Stimulated activated CD4-positive, alpha-beta T cell treated with anti-CD3 and anti-CD28 coated beads, Interleukin-1b, Interleukin-23, amount 100 ng/mL, for 48 hours (primary cell): ENCODE data around the gene CFAP97D1.
"Not testable (repeated sequence)": the region's sequence is repeated elsewhere in the genome, so short reads cannot be mapped to it uniquely, and the experiment has no call there.

Source experiments
- DNase-seq: peaks from one replicate; pipeline ENCODE4 v3.0.0-alpha.2; 2020

Gene CFAP97D1

DNA sequence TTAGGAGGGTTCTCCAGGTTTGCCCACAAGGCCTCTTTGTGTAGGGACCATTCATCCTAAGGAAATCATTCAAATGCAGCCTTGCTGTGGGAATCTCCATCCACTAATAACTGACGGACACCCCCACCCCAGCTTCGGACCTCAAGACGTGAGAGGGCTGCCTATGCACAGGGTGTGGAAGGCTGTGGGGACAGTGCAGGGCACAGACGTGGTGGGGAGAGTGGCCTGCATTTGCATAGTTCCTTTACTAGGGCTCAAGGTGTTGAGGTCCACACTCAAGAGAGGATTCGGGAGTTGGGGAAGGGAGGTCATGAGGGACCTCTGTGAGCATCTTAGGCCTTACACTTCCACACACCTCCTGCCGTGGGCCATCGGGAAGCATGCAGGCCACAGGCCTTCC is 11.3 kb upstream of the CFAP97D1 start:
- DNase-seq: no peak

DNA sequence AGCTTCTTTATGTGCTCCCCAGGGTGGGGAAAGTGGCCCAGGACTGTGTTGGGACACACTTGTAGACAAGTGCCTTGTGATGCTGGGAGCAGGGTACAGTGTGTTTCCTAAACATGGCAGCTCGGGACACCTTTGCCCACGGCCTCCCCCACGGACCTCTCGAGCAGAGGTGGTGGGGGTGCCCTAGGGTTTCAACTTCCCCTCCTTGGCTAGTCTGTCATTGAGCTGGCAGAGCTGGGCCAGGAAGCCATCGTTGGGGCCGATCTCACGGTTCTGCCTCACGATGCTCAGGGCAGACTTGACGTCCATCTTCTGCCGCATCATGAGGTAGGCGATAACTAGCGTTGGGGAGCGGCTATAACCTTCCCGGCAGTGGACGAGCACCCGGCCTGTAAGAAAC is 10.8 kb upstream of the CFAP97D1 start:
- DNase-seq: no peak

DNA sequence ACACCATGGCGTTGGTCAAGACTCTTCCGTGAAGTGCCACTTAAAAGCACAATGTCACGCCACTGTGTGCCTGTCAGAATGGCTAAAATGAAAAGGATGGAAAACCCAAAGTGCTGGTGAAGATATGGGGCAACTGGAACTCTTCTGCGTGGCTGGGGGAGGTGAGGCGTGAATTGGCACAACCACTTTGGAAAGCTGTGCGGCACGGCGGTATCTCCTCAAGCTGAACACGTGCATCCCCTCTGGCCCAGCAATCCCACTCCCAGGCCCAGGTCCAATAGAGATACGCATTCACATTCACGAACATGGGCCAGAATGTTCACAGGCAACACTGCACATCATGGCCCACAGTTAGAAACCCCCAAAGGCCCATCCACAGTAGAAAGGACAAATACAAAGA is 10.4 kb upstream of the CFAP97D1 start:
- DNase-seq: no peak

DNA sequence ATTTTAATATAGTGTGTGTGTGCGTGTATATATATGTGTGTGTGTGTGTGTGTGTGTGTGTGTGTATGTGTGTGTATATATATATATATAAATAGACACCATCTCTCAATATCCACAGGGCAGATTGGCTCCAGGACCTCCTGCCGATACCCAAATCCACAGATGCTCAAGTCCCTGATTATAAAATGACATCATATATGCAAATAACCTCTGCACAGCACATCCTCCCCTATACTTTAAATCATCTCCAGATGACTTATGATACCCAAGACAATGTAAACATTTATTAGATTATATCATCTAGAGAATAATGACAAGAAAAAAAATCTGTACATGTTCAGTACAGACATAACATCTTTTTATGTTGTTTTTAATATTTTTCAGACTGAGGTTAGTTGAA is 9.3 kb upstream of the CFAP97D1 start:
- DNase-seq: no peak

DNA sequence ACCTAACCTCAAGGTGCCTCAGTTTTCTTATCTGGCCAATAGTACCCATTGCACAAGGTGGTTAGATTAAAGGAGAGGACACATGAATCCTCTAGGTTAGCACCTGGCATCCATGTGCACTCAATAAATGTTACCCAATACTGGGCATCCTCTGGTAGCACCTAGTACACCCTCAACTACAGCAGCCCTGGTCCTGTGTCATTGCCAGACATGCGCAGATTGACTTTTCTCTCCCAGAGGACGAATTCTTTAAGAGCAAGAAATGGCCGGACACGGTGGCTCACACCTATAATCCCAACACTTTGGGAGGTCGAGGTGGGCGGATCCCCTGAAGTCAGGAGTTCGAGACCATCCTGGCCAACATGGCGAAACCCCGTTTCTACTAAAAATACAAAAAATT is 8.8 kb upstream of the CFAP97D1 start:
- no peak for DNase-seq

DNA sequence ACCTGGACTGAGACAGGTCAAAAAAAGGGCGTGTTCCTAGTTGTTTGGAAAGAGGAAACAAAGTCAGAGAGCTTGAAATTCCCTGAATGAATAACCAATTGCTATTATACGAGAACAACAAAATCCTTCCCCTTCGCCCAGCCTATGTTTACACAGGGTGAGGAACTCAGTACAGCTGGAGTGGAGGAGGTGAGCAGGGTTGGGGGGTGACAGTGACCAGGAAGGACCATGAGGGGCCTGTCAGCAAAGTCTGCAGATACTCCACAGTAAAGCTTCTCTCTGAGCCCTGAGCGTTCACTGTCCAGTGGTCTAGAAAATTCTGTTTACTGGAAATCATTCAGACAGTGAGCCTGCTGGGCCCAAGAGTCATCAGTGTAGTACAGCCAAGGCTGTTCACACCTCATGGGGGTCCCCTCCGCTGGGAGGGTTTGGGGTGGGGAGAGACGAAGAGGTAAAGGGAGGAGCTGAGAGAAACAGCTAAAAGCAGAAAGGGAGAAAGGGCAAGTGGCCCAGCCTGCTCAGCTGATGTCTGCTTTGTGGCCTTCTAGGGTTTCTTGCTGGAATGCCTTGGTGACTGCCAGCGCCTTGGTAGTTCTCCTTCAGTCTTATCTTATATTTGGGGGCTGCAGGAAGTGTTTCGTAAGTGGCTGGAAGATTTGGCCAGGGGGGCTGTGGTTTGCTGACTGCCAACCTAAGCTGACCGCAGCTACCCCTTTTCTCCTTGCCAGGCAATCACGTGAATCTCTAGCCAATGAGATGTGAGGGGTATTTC is 7.2 kb upstream of the CFAP97D1 start:
- DNase-seq: no peak

DNA sequence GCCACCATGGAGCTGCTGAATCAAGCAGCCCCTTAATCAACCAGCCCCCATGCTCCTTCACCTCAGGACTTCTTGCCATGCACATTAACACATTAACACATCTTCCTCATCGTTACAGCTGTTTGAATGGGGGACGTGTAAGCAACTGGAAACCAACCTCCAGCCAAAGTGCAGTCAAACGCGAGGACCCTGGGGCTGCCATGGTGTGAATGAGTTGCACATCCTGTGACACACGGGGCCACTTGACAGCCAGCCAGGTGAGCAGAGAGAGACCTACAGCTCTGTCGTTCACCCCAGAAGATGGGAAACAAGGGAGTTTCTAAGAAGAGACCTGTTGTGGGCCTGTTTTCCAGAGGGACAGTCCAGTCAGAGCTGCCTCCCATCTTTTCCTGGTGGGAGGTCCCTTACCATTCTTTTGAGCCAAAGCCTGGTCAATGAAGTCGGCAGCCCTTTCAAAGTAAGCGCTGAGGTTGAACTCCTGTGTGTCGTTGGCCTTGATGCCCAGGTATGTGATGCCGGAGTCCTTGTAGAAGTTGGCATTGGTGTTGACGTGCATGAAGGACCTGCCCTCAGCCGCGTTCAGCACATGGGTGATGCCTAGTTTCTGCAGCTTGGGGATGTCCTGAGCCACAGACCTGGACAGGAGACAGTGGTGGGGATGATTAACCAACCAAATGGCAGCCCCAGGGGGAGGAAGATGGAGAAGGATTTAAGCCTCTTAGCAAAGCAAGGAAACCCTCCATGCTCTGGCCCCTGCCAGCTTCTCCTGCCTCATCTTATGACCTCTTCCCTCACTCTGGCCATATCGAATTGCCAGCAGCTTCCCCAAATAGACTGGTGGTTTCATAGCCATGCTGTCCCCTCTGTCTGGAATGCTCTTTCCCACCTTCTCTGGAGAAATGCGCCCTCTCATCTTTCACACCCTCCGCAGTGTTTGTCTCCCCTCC is 5.7 kb upstream of the CFAP97D1 start:
- no peak for DNase-seq

DNA sequence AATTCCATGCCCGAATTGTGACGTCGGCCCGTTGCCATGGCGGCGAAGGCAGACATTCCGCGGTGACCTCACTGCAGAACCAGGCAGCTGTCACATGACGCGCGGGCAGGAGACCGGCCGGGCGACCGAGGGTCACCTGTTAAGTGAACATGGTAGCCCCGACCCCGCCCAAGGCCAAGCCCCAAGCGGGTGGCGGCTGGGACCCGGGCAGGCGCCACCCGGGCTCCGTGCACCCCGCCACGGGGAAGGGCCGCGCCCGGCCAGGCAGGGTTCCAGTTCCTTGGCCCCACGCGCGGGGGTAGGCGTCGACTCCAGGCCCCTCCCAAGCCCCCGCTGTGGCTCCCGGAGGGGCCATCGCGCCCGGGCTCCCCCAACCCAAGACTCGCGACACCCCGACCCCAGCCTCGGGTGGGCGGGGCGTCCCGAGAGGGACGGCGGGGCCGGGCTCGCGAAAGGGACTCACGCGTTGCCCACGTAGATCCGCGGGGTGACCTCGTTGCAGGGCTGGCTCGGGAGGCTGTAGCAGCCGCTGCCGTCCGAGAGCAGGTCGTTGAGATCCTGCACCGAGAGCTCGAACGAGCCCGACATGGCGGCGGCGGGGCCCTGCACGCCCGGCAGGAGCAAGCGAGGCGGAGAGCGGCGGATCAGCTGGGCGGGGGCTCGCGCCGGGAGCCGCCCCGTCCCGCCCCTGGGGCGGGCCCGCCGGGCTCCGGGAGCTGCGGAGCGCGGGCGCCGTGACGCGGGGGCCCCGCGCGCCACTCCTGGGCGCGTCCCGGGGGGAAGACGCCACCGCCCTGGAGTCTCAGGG is 1.7 kb upstream of the CFAP97D1 start, which contains the start of gene DUSP3:
TSS of gene DUSP3 (minus strand) at position 641 of the 808 bp plus-strand sequence. CDS start at position 588, 53 bp downstream.
- DNase-seq: peak; percentile 61

DNA sequence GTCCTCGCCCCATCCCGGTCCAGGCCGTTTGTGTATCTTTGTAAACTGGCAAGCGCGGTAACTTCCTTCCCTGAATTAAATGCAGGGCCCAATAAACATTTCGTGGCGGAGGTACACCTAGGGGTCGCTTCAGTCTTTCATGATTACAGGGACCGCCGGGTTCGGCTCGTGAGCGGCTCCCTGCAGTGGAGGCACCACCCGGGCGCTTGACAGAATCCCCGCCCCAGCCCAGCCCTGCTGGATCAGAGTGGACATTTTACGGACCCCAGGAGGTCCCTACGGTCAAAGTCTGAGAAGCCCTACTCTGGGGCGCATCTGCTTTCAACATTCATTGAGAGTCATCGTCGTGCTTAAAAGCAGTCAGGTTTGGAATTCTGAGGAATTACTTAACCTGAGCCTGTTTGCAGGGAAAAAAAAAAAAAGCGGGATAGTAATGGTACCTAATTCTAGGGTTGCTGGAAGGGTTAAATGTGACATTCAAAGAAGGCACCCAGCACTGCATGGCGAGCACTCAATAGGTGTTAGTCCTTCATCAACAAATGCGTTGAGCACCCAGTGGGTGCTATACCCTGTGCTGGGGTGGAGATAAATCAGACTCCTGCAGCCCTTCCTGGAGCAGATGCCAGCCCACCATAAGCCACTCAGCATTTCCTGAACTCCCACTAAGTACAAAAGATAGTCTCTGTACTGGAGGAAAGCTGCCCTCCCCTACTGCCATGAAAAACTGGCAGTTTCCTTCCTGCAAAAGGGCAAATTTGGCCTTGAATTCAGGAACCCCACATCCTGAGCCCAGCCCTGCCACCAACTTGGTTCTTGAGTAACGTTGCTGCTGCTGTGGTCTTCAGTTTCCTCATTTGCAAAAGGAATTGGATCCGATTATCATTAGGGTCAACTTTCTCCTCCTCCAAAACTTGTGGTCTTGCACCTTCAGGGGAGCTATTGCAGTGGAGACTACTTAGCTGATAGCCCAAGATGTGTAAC is 800 bp upstream of the CFAP97D1 start:
- peak; percentile 17 for DNase-seq

DNA sequence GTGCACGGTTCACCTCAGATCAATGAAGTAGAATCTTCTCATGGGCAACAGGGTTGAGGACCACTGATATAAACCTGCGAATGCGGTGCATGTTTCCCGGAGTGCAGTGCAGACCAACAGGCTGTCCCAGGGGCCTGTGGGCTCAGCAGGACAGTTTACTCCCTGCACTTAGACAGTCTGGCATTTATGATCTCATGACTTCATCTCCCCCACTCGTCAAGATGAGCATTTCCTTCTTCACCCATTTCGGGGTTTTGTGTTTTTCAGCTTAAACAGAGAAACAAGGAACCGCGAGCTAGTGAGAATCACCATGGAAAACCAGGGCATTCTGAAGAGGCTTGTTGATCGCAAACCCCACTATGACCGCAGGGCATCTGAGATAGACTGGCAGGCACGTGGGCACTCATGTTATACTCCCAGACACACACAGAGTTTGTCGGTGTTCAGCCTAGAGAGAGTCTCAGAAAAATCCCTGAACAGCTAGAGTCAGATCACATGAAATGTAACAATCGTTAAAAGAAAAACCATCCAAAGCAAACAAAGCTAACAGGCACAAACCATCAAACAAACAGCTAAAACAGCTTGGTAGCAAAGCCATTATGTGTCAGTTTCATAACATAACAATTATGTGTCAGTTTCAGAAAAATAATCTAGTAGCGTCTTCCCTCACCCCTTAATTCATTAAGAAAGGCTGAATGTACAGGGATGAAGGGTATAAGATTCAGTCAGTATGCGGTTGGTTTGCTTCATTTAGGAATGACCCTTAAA is 2.9 kb downstream of the CFAP97D1 start:
- DNase-seq: no peak

DNA sequence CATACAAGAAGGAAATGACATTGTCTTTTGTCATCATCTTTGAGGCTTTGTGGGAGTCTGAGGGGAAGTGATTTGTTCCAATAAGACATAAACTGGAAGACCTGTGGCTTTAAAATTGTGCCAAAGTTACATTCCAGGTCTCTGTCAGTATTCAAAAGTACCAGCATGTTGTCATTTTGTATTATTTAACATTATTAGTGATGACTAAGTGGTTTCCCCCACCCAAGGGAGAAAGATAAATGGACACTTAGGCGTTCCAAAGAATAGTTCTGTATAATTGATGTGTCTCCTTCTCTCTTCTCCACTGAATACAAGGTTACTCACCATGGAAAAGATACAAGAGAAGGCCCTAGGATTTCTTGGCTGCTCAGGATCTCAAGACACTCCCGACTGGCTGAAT is 3.8 kb downstream of the CFAP97D1 start:
- DNase-seq: no peak

DNA sequence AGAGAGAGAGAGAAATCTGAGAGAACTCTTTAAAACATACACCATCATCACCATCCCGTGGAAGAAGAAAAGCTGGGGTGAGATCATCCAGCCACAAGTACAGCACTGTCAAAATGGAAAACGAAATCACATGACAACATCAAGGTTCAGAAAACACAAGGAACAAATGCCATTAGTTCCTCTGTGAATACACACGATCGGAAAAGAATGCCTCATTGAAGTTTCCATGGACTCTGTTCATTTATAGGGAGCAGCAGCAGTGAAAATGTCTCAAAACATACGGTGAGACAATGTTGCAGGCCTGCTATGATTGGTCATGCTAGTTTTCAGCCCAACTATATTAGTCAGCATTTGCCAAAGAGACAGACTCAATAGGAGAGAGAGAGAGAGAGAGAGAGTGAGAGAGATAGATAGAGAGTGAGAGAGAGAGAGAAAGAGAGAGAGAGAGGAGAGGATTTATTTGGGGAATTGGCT is 4.4 kb downstream of the CFAP97D1 start:
- DNase-seq: no peak

DNA sequence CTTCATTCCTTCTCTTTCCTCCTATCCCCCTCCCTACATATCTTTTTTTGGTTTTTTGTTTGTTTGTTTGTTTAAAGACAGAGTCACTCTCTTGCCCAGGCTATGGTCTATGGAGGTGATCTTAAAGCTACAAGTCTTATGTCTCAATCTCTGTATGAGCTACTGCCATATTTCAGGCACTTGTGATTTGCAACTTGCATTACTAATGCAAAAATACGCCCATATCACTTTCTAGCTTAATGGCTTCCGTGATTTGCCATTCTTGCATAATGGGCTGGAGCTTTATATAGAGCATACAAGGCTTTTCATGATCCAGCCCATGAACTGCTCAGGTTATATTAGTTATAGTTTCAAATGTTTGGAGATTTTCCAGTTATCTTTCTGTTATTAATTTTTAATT is 7.5 kb downstream of the CFAP97D1 start:
- no peak for DNase-seq

DNA sequence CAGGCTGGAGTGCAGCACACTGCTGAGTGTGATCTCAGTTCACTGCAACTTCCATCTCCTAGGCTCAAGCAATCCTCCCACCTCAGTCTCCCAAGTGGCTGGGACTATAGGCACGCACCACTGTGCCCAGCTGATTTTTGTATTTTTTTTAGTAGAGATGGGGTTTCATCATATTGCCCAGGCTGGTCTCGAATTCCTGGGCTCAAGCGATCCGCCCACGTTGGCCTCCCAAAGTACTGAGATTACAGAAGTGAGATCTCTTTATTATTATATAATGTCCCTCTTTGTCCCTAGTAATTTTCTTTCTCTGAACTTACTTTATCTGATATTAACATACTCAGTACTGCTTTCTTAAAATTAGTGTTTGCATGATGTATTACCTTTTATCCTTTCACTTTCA is 8.3 kb downstream of the CFAP97D1 start:
- DNase-seq: no peak

DNA sequence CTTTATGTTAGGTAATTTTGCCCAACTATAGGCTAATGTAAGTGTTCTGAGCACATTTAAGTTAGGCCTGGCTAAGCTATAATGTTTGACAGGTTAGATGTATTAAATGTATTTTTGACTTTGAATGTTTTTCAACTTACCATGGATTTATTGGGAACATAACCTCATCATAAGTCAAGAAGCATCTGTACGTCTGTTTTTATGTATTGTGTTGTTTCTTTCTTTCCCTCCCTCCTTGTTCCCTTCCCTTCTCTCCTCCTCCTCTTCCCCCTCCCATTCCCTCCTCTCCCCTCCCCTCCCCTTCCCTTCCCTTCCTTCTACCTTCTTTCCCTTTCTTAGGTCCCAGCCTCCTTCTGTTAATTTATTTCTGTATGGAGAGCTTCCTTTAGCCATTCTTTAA is 9.2 kb downstream of the CFAP97D1 start:
- DNase-seq: no peak

DNA sequence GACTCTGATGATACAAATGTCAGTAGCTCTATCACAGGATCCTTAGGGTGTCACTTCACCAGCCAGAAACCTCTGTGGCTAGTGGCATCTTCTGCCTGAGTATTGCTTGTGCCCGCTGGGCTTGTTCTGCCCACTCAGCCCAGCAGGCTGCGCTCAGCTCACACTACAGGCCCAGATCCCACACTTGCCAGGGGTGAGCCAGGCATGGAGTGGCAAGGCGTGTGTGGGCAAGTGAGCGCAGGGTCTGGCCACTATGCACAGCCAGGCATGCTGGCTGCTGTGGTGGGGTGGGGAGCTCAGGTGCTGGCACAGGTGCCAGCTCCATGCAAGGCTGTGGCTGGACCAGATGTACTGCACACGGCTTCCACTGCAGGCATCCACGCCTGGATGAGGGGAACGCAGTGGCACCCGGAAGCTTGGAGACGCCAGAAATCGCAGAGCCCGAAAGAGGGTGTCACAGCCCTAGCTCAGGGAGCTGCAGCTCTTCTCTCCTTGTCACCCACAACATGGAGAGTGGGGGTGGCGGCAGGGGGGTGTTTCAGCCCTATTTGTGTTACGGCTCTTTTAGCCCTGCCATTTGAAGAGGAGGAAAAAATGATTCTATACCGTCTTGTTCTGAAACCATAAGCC is 10.2 kb downstream of the CFAP97D1 start:
- no peak for DNase-seq

DNA sequence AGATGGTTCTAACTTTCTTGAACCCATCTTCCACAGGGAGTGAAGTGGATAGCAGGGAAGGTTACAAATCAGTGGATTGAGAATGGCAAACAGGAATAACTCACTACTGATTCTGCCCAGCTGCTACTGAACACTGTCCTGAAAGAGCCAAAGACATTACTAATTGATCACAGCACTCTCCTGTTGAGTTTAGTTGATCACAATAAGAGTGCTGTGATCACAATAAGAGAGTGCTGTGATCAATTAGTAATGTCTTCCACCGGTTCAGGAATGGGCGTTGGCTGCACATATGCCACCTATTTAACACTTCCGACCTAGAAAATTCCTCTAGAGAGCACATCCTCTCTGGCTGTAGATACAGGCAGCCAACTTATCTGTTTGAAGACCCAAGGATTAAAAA is 11.4 kb downstream of the CFAP97D1 start:
- DNase-seq: no peak

DNA sequence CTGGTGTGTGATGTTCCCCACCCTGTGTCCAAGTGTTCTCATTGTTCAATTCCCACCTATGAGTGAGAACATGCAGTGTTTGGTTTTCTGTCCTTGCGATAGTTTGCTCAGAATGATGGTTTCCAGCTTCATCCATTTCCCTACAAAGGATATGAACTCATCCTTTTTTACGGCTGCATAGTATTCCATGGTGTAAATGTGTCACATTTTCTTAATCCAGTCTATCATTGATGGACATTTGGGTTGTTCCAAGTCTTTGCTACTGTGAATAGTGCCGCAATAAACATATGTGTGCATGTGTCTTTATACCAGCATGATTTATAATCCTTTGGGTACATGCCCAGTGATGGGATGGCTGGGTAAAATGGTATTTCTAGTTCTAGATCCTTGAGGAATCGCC is 12.4 kb downstream of the CFAP97D1 start:
- DNase-seq: not testable (repeated sequence)

DNA sequence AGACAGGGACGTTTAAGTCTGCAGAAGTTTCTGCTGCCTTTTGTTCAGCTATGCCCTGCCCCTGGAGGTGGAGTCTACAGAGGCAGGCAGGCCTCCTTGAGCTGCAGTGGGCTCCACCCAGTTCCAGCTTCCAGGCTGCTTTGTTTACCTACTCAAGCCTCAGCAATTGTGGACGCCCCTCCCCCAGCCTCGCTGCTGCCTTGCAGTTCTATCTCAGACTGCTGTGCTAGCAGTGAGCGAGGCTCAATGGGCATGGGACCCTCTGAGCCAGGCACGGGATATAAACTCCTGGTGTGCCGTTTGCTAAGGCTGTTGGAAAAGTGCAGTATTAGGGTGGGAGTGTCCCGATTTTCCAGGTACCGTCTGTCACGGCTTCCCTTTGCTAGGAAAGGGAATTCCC is 17.8 kb downstream of the CFAP97D1 start:
- DNase-seq: not testable (repeated sequence)

DNA sequence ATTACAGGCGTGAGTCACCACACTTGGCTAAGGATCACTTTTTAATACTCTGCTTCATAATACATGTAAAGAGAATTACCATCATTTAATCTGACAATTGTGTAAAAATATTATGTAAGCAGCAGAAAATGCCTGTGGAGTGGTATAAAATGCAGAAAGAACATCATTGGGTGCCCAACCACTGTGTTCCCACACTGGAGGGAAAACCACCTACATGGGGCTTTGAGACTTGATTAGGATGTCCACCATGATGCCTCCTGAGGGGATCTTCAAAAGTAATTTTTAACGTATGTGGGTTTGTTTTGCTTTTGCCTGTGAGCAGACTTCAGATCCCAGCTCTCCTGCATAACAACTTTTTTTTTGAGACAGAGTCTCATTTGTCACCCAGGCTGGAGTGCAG is 18.8 kb downstream of the CFAP97D1 start:
- no peak for DNase-seq
